HAP-1 (cell line): ENCODE measurements around the gene AKTIP.

Experiments used
- DNase-seq, 2 experiments: peaks; one replicate each; pipeline ENCODE4 v3.0.0-alpha.2; 2016 to 2020; ENCODE audit warnings: low spot score in 2 of 2
- H3K27me3 ChIP-seq: fragments of 250-450 bp; sonication (Bioruptor Pico); 2 replicates; pipeline ENCODE4 v1.5.1; 2020; ENCODE audit warnings: low read depth, mild to moderate bottlenecking, moderate library complexity
- H3K36me3 ChIP-seq: fragments of 250-450 bp; sonication (Bioruptor Pico); replicated peaks from 2 replicates; pipeline ENCODE4 v1.5.1; 2020; ENCODE audit warnings: mild to moderate bottlenecking
- H3K4me1 ChIP-seq: fragments of 250-450 bp; sonication (Bioruptor Pico); 2 replicates; pipeline ENCODE4 v1.5.1; 2020; ENCODE audit warnings: mild to moderate bottlenecking
- H3K4me3 ChIP-seq: fragments of 250-450 bp; sonication (Bioruptor Pico); 2 replicates; pipeline ENCODE4 v1.5.1; 2020; ENCODE audit warnings: mild to moderate bottlenecking, moderate library complexity
- H3K9me3 ChIP-seq: fragments of 250-450 bp; sonication (Bioruptor Pico); 2 replicates; pipeline ENCODE4 v1.5.1; 2020; ENCODE audit warnings: mild to moderate bottlenecking, moderate library complexity
- in situ Hi-C: fragments of 300-500 bp; cut with MboI; formaldehyde crosslinking; loops from 3 replicates; pipeline ENCODE4 v1.14.3; 2020; ENCODE audit warnings: low sequenced_read_pairs, inconsistent platforms, mixed read lengths

Gene AKTIP

GRCh38 chr16:53480394-53480793 lies 22.6 kb downstream of the AKTIP start:
- in situ Hi-C loops: no loop called here
- DNase-seq: no peak
- Histone ChIP-seq H3K27me3 (no peaks in the 10 kb centered on the region), H3K36me3 (peaks cover 46% of the 10 kb centered on the region), H3K4me1 (peaks cover 8% of the 10 kb centered on the region), H3K9me3 (no peaks in the 10 kb centered on the region), H3K4me3 (no peak overlapping the region)

- Histone ChIP-seq H3K4me3 (no peak overlapping the region), H3K9me3 (no peaks in the 10 kb centered on the region), H3K27me3 (no peaks in the 10 kb centered on the region), H3K36me3 (peaks cover 46% of the 10 kb centered on the region), H3K4me1 (peaks cover 2% of the 10 kb centered on the region; the same call in 1 of the 2 replicates)
- in situ Hi-C loops: no loop called here
- DNase-seq: no peak
Measured at GRCh38 chr16:53478965-53479364, 24.0 kb downstream of the AKTIP start.

- in situ Hi-C loops: no loop called here
- H3K36me3 ChIP-seq: peaks cover 33% of the 10 kb centered on the region
- H3K4me3 ChIP-seq: no peak overlapping the region
- no peaks in the 10 kb centered on the region for H3K27me3 ChIP-seq
- DNase-seq: no peak
- no peaks in the 10 kb centered on the region for H3K9me3 ChIP-seq
- H3K4me1 ChIP-seq: no peaks in the 10 kb centered on the region
Measured at GRCh38 chr16:53476867-53477266, 26.1 kb downstream of the AKTIP start.

- Histone ChIP-seq H3K4me3 (no peak overlapping the region), H3K27me3 (no peaks in the 10 kb centered on the region), H3K36me3 (peaks cover 22% of the 10 kb centered on the region), H3K4me1 (no peaks in the 10 kb centered on the region), H3K9me3 (no peaks in the 10 kb centered on the region)
- no peak for DNase-seq
- in situ Hi-C loops: no loop called here
Measured at GRCh38 chr16:53465606-53466280, 37.3 kb downstream of the AKTIP start.

- no peaks in the 10 kb centered on the region for H3K4me1 ChIP-seq
- no peak for DNase-seq
- in situ Hi-C loops: no loop called here
Measured at GRCh38 chr16:53458635-53459034, 44.4 kb downstream of the AKTIP start.

GRCh38 chr16:53457670-53458069 lies 45.3 kb downstream of the AKTIP start:
- H3K4me3 ChIP-seq: no peak overlapping the region
- no peaks in the 10 kb centered on the region for H3K9me3 ChIP-seq
- H3K4me1 ChIP-seq: no peaks in the 10 kb centered on the region
- DNase-seq: no peak
- no peaks in the 10 kb centered on the region for H3K27me3 ChIP-seq
- in situ Hi-C loops: no loop called here
- peaks cover 21% of the 10 kb centered on the region for H3K36me3 ChIP-seq

More at GRCh38 chr16:53458635-53459034, 44.4 kb downstream of the AKTIP start:
- no peak overlapping the region for H3K4me3 ChIP-seq
- H3K9me3 ChIP-seq: no peaks in the 10 kb centered on the region
- H3K27me3 ChIP-seq: no peaks in the 10 kb centered on the region
- H3K36me3 ChIP-seq: peaks cover 23% of the 10 kb centered on the region

- Histone ChIP-seq H3K4me1 (no peaks in the 10 kb centered on the region), H3K4me3 (no peak overlapping the region), H3K9me3 (no peaks in the 10 kb centered on the region), H3K27me3 (no peaks in the 10 kb centered on the region), H3K36me3 (peaks cover 19% of the 10 kb centered on the region)
- in situ Hi-C loops: no loop called here
- DNase-seq: no peak
Measured at GRCh38 chr16:53456625-53457024, 46.4 kb downstream of the AKTIP start.

GRCh38 chr16:53453928-53454327 lies 49.1 kb downstream of the AKTIP start:
- no peak for DNase-seq
- H3K9me3 ChIP-seq: no peaks in the 10 kb centered on the region
- no peaks in the 10 kb centered on the region for H3K4me1 ChIP-seq
- in situ Hi-C loops: no loop called here
- H3K36me3 ChIP-seq: 0 out of 2 replicates have a peak, but pooled peaks cover 14% of the 10 kb centered on the region
- no peaks in the 10 kb centered on the region for H3K27me3 ChIP-seq
- no peak overlapping the region for H3K4me3 ChIP-seq

GRCh38 chr16:53449816-53450517 lies 53.0 kb downstream of the AKTIP start:
- no peak overlapping the region for H3K4me3 ChIP-seq
- H3K27me3 ChIP-seq: no peaks in the 10 kb centered on the region
- H3K9me3 ChIP-seq: no peaks in the 10 kb centered on the region
- in situ Hi-C loops: no loop called here
- no peaks in the 10 kb centered on the region for H3K4me1 ChIP-seq
- 0 out of 2 replicates have a peak, but pooled peaks cover 13% of the 10 kb centered on the region for H3K36me3 ChIP-seq
- no peak for DNase-seq

GRCh38 chr16:53446090-53446489 lies 56.9 kb downstream of the AKTIP start:
- no peak overlapping the region for H3K4me3 ChIP-seq
- in situ Hi-C loops: no loop called here
- 0 out of 2 replicates have a peak, but pooled peaks cover 4% of the 10 kb centered on the region for H3K36me3 ChIP-seq

GRCh38 chr16:53445534-53445933 lies 57.5 kb downstream of the AKTIP start:
- Histone ChIP-seq H3K9me3 (no peaks in the 10 kb centered on the region), H3K36me3 (0 out of 2 replicates have a peak, but pooled peaks cover 4% of the 10 kb centered on the region), H3K4me1 (no peaks in the 10 kb centered on the region), H3K27me3 (no peaks in the 10 kb centered on the region), H3K4me3 (no peak overlapping the region)
- DNase-seq: no peak
- in situ Hi-C loops: no loop called here

More at GRCh38 chr16:53446090-53446489, 56.9 kb downstream of the AKTIP start:
- no peaks in the 10 kb centered on the region for H3K9me3 ChIP-seq
- no peak for DNase-seq
- H3K4me1 ChIP-seq: no peaks in the 10 kb centered on the region
- no peaks in the 10 kb centered on the region for H3K27me3 ChIP-seq
